Neural cell (in vitro differentiated cells): ENCODE measurements around the gene SUSD6. TPM values are rescaled to one million over a fixed set of nuclear protein-coding genes. Genes with fewer than 3 reads are reported as not detected.

Source experiments
- H2AFZ ChIP-seq: fragments of 200-600, 300-800 bp; sonication (generic), shearing (Covaris generic); 2 replicates; pipeline ENCODE4 v1.6.0; 2014; ENCODE audit warnings: low read depth, mild to moderate bottlenecking, antibody characterized with exemption, low read length, moderate library complexity
- H3F3A ChIP-seq: fragments of 200-600 bp; shearing (Covaris generic); 2 replicates; pipeline ENCODE4 v1.6.1; 2016; ENCODE audit warnings: mild to moderate bottlenecking, moderate library complexity, mixed read lengths, antibody characterized with exemption, low read length; ENCODE audit not compliant: insufficient read depth, poor library complexity, severe bottlenecking
- H3K27ac ChIP-seq: fragments of 200-600, 300-800 bp; sonication (generic), shearing (Covaris generic); 2 replicates; pipeline ENCODE4 v1.5.1; 2014; ENCODE audit warnings: mild to moderate bottlenecking, low read length, moderate library complexity
- H3K27me3 ChIP-seq: fragments of 300-800, 200-600 bp; sonication (generic), shearing (Covaris generic); 2 replicates; pipeline ENCODE4 v1.6.0; 2014; ENCODE audit warnings: mild to moderate bottlenecking, low read depth, low read length, moderate library complexity; ENCODE audit not compliant: insufficient read depth
- H3K36me3 ChIP-seq: fragments of 300-800, 200-600 bp; sonication (generic), shearing (Covaris generic); 2 replicates; pipeline ENCODE4 v1.5.1; 2014; ENCODE audit warnings: mild to moderate bottlenecking, antibody characterized with exemption, low read length, moderate library complexity; ENCODE audit not compliant: insufficient read depth
- H3K4me2 ChIP-seq: fragments of 300-800, 200-600 bp; sonication (generic), shearing (Covaris generic); 2 replicates; pipeline ENCODE4 v1.6.0; 2014; ENCODE audit warnings: mild to moderate bottlenecking, low read length
- H3K4me3 ChIP-seq: fragments of 300-800, 200-600 bp; sonication (generic), shearing (Covaris generic); 2 replicates; pipeline ENCODE4 v1.5.1; 2014; ENCODE audit warnings: mild to moderate bottlenecking, low read length, moderate library complexity
- H3K79me2 ChIP-seq: fragments of 200-600 bp; shearing (Covaris generic); replicated peaks from 2 replicates; pipeline ENCODE4 v1.6.0; 2014; ENCODE audit warnings: mild to moderate bottlenecking, low read length, moderate library complexity; ENCODE audit not compliant: insufficient read depth
- H3K9ac ChIP-seq: fragments of 300-800, 200-600 bp; sonication (generic), shearing (Covaris generic); 2 replicates; pipeline ENCODE4 v1.6.1; 2016; ENCODE audit warnings: mild to moderate bottlenecking, low read length, mixed read lengths
- H3K9me2 ChIP-seq: fragments of 200-600 bp; shearing (Covaris generic); 2 replicates; pipeline ENCODE4 v1.6.1; 2016; ENCODE audit warnings: mild to moderate bottlenecking, low read length, mixed read lengths; ENCODE audit not compliant: insufficient read depth
- H3K9me3 ChIP-seq: fragments of 200-600, 300-800 bp; sonication (generic), shearing (Covaris generic); 2 replicates; pipeline ENCODE4 v1.6.1; 2016; ENCODE audit warnings: mild to moderate bottlenecking, mixed run types, low read length, moderate library complexity, mixed read lengths
- H4K20me1 ChIP-seq: fragments of 200-600 bp; shearing (Covaris generic); 2 replicates; pipeline ENCODE4 v1.6.1; 2016; ENCODE audit warnings: mild to moderate bottlenecking, mixed run types; ENCODE audit not compliant: insufficient read depth
- CTCF ChIP-seq: fragments of 450-650 bp; IDR thresholded peaks from 2 replicates; pipeline ENCODE4 v1.5.1; 2014; ENCODE audit warnings: antibody characterized with exemption, mild to moderate bottlenecking, moderate library complexity; ENCODE audit not compliant: poor library complexity, severe bottlenecking
- EP300 ChIP-seq: fragments of 450-650 bp; conservative IDR thresholded peaks from 2 replicates; pipeline ENCODE4 v1.6.1; 2014; ENCODE audit warnings: antibody characterized with exemption, mild to moderate bottlenecking, moderate library complexity; ENCODE audit not compliant: poor library complexity, severe bottlenecking
- EZH2 ChIP-seq: fragments of 200-600, 300-800 bp; shearing (Covaris generic), sonication (generic); IDR thresholded peaks from 2 replicates; pipeline ENCODE4 v1.6.1; 2014; ENCODE audit warnings: antibody characterized with exemption, low read length, borderline replicate concordance, mild to moderate bottlenecking; ENCODE audit not compliant: insufficient read depth, poor library complexity, severe bottlenecking
- MXI1 ChIP-seq: fragments of 450-650 bp; conservative IDR thresholded peaks from 2 replicates; pipeline ENCODE4 v1.6.1; 2014; ENCODE audit warnings: antibody characterized with exemption, mild to moderate bottlenecking; ENCODE audit not compliant: poor library complexity, severe bottlenecking
- POLR2AphosphoS5 ChIP-seq: IDR thresholded peaks from 2 replicates; pipeline ENCODE4 v1.6.1; 2012
- RAD21 ChIP-seq: fragments of 450-650 bp; conservative IDR thresholded peaks from 2 replicates; pipeline ENCODE4 v1.6.1; 2014; ENCODE audit warnings: antibody characterized with exemption, mild to moderate bottlenecking, moderate library complexity
- REST ChIP-seq: IDR thresholded peaks from 2 replicates; pipeline ENCODE4 v1.6.1; 2012; ENCODE audit warnings: borderline replicate concordance
- SMC3 ChIP-seq: fragments of 450-650 bp; conservative IDR thresholded peaks from 2 replicates; pipeline ENCODE4 v1.6.1; 2014; ENCODE audit warnings: antibody characterized with exemption, mild to moderate bottlenecking, moderate library complexity; ENCODE audit not compliant: poor library complexity
- TAF1 ChIP-seq: IDR thresholded peaks from 2 replicates; pipeline ENCODE4 v1.6.1; 2012; ENCODE audit warnings: low read depth
- polyA plus RNA-seq: library from polyadenylated mRNA; depleted of rRNA; stranded (reverse); fragments of >200 nt; gene quantifications from 2 replicates; pipeline ENCODE4 v1.2.3, GENCODE V29; 2014

The SUSD6 gene
- polyA plus RNA-seq, 1 donor from 2014 or later: 5.1 TPM

GRCh38 chr14:69617796-69618195, 6.4 kb downstream of the SUSD6 start:
- Histone ChIP-seq H2AFZ (no peak overlapping the region), H3F3A (no peaks in the 10 kb centered on the region), H3K9ac (no peak overlapping the region), H3K4me3 (no peak overlapping the region), H3K79me2 (peaks cover 73% of the 10 kb centered on the region), H3K9me2 (no peaks in the 10 kb centered on the region), H3K9me3 (no peaks in the 10 kb centered on the region), H3K27ac (no peak overlapping the region), H3K27me3 (no peaks in the 10 kb centered on the region), H4K20me1 (no peaks in the 10 kb centered on the region), H3K36me3 (no peaks in the 10 kb centered on the region), H3K4me2 (no peak overlapping the region)
- TF ChIP-seq EZH2: no peak
- TF ChIP-seq REST: no peak
- no peak for TF ChIP-seq POLR2AphosphoS5
- TF ChIP-seq EP300: no peak
- no peak for TF ChIP-seq SMC3
- TF ChIP-seq MXI1: no peak

DNA sequence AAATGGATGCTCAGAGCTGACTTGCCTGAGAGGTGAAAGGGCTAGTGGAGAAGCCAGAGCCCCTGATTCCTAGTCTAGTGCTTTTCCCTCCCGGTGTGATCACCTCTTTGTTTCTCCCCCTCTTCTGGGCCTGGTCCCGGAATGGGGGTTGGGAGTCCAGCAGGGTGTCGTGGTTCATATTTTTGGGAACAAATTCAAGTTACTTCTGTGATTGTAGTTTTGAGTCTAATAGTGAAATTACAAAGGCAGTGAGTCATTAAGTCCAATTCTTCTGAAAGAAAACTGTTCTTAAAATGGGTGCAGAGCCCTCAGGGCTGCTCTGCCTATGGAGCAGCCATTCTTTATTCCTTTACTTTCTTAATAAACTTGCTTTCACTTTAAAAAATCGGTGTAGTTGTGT, 7.6 kb downstream of the SUSD6 start:
- no peak overlapping the region for H3K4me2 ChIP-seq
- no peak overlapping the region for H2AFZ ChIP-seq
- no peaks in the 10 kb centered on the region for H4K20me1 ChIP-seq
- H3F3A ChIP-seq: no peaks in the 10 kb centered on the region
- no peaks in the 10 kb centered on the region for H3K9me2 ChIP-seq
- no peak overlapping the region for H3K9ac ChIP-seq
- no peak overlapping the region for H3K4me3 ChIP-seq
- H3K27ac ChIP-seq: no peak overlapping the region
- H3K36me3 ChIP-seq: no peaks in the 10 kb centered on the region
- H3K9me3 ChIP-seq: no peaks in the 10 kb centered on the region
- TF ChIP-seq TAF1 (no peak), RAD21 (no peak), EP300 (no peak), CTCF (no peak), REST (no peak), SMC3 (no peak), POLR2AphosphoS5 (no peak), EZH2 (no peak), MXI1 (no peak)
- no peaks in the 10 kb centered on the region for H3K27me3 ChIP-seq
- H3K79me2 ChIP-seq: peaks cover 64% of the 10 kb centered on the region
